GM19395 (cell line): Measurements from ENCODE around the gene GABRG3.

ENCODE experiments used
- ATAC-seq: cut with Tn5 transposase; IDR thresholded peaks from one replicate; pipeline ENCODE4 v1.9.1; 2021; ENCODE audit warnings: mild to moderate bottlenecking, moderate library complexity; ENCODE audit not compliant: unreplicated experiment

The GABRG3 gene

GRCh38 chr15:27454281-27455075 lies 483.5 kb downstream of the GABRG3 start:
- no peak for ATAC-seq

DNA sequence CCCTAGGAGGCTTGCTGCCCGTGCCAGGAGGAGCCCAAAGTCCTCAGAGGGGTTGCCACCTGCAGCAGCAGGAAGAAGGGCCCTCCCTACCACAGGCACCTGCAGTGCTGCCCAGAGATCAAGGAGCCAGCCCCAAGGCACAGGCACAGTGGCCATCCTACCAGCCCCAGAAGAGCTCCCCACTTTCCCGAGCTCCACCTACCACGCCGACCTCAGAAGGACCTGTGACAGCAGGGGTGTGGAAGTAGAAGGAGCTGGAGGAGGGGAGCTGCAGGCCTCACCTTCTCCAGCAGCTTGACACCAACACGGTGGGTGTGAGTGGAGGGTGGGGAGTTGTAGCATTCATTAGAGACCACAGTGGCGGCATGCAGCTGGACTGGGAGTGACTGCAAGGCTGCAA lies 485.8 kb downstream of the GABRG3 start:
- no peak for ATAC-seq

DNA sequence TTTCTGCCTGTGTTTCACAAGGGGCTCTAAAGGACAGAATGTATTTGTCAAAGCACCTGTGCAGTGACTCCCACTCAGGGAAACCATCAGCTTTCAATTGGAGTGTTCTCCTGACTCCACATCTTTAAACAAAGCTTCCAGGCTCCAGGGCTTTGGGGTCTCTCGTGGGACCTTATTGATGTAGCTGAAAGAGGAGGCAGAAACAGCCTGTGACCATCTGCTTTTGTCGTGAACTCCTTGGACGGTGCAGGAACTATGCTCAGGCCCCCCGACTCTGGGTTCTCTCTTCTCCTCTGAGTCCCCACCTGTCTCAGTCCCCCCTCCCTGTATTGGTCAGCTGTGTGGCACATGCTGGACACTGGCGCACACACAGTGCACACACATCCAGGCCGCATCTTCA lies 486.8 kb downstream of the GABRG3 start:
- ATAC-seq, result no peak

DNA sequence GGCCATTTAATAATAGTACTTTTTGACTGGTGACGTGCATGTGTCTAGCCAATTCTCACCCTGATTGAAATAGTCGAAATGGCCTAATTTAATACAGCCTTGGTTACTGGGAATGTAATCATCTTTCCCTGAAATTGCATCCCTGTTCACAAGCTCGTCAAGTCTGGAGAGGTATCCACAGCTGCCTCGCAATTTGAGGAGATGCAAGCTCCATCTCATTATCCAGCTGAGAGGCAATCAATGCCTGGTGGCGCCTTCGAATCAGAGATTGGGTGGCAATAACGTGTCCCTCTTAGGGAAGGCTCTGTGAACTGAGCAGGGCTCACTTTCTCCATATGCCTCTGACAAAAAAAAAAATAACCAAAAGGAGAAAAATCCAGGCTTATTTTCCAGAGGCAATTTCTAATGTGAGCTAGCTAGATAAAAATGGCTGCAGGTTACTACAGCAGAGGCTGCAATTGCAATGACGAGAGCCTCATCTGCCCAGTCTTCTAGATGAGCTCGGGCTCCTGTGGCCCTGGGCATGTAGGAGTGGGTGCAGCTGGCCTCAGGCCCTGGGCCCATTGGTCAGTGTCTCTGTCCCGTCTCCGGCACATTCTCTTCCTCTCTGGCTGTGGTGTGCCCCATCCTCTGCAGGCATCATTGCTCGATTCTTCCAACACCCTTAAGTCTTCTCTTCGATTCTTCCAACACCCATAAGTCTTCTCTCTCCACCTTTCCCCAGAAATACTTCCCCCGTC lies 487.5 kb downstream of the GABRG3 start:
- no peak for ATAC-seq

DNA sequence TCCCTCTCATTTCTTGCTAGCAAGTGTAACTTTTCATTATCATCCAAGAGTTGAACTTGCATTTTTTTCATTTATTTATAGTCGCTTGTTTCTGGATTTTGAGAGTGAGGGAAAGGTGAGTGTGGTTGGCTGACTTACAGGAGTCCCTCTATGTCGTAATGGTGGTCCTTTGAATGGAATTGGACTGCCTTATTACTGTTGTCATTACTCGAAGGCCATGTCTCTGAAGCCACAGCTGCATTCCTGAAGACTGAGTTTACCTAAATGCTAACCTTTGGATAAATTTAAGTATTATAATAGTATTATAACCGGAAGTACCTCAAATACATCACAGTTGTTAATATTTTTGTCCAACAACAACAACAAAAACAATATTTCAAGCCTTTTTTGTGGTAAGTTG lies 488.9 kb downstream of the GABRG3 start:
- no peak for ATAC-seq

DNA sequence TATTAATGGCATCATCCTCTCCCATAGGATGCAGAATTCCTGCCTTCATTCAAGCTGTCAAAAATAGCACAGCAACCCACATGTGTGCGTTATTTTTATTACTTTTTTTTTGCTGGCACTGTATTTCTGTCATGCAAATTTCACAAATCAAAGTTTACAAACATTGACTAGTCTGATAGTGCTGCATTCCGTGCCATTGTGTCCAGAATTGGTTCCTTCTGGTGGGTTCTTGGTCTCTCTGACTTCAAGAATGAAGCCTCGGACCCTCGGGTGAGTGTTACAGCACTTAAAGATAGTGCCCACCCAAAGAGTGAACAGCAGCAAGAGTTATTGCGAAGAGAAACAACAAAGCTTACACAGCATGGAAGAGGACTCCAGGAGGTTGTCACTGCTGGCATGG lies 490.2 kb downstream of the GABRG3 start:
- ATAC-seq, result no peak

- no peak for ATAC-seq
Observed at GRCh38 chr15:27463525-27464088, 492.6 kb downstream of the GABRG3 start.

GRCh38 chr15:27464941-27465612 lies 494.1 kb downstream of the GABRG3 start:
- ATAC-seq, result no peak

- ATAC-seq, result no peak
Observed at GRCh38 chr15:27466758-27467157, 495.8 kb downstream of the GABRG3 start.

DNA sequence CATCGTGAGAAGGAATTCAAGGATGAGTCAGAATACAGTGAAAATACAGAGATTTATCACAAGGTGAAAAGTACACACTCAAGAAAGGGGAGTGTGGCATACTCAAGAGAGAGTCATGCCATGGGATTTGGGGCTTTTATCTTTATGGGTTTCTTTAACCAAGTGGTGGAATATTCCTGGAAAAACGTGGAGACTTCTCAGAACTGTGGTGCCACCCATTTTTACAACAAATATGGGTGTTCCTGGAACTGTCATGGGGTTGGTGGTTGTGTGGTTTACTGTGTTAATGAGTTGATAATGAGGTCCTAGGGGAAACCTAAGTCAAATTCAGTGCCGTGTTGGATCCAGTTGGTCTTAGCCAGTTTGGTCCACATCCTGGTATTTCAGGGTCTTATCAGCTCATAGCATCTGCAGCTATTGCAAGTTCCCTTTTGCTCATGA lies 497.2 kb downstream of the GABRG3 start:
- ATAC-seq, result no peak

GRCh38 chr15:27473845-27474244 lies 502.9 kb downstream of the GABRG3 start:
- no peak for ATAC-seq

GRCh38 chr15:27475395-27475794 lies 504.4 kb downstream of the GABRG3 start:
- ATAC-seq, result no peak

- no peak for ATAC-seq
Observed at GRCh38 chr15:27479296-27480140, 508.5 kb downstream of the GABRG3 start.

- ATAC-seq, result no peak
Observed at GRCh38 chr15:27480141-27480530, 509.2 kb downstream of the GABRG3 start.

DNA sequence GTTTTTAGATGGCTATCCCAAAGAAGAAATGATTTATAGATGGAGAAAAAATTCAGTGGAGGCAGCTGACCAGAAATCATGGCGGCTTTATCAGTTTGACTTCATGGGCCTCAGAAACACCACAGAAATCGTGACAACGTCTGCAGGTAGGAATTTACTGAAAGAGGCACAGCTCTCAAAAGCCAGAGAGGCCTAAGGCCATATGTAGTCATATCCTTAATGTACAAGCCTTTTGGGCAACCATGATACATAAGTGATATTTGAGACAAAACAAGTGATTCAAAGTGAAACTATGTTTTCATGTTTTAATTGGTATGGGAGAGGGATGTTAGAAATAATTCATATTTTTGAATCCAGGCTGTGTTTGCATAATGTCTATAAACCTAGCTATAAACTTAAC lies 509.7 kb downstream of the GABRG3 start:
- no peak for ATAC-seq

- no peak for ATAC-seq
Observed at GRCh38 chr15:27481768-27482167, 510.8 kb downstream of the GABRG3 start.

GRCh38 chr15:27482287-27482686 lies 511.3 kb downstream of the GABRG3 start:
- no peak for ATAC-seq

- no peak for ATAC-seq
Observed at GRCh38 chr15:27483124-27483523, 512.1 kb downstream of the GABRG3 start.

- ATAC-seq, result no peak
Observed at GRCh38 chr15:27485265-27485664, 514.3 kb downstream of the GABRG3 start.

- ATAC-seq, result no peak
Observed at GRCh38 chr15:27486051-27486450, 515.1 kb downstream of the GABRG3 start.
